ENCODE measurements around the gene RFXAP.

The RFXAP gene

DNA sequence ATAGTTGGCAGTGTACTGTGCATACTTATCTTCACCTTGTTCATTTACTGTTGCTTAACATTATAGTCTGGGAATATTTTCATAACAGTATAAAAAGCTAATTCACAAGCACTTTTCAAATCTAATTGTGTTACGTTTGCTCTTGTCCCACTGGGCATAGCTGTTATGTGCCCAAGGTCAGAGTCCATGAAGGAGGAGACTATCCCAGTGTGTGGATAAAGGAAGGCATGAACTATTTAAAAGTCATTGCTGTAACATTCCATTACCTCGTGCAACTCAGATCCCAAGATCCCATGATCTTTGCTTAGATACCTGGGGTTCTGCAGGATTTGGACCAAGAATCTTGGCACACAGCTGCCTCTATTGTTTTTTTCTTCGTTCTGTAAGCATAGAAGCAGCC lies 35.1 kb upstream of the RFXAP start:
- TF ChIP-seq, protein P1, sequence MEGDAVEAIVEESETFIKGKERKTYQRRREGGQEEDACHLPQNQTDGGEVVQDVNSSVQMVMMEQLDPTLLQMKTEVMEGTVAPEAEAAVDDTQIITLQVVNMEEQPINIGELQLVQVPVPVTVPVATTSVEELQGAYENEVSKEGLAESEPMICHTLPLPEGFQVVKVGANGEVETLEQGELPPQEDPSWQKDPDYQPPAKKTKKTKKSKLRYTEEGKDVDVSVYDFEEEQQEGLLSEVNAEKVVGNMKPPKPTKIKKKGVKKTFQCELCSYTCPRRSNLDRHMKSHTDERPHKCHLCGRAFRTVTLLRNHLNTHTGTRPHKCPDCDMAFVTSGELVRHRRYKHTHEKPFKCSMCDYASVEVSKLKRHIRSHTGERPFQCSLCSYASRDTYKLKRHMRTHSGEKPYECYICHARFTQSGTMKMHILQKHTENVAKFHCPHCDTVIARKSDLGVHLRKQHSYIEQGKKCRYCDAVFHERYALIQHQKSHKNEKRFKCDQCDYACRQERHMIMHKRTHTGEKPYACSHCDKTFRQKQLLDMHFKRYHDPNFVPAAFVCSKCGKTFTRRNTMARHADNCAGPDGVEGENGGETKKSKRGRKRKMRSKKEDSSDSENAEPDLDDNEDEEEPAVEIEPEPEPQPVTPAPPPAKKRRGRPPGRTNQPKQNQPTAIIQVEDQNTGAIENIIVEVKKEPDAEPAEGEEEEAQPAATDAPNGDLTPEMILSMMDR (IDR thresholded peaks at IDR 0.05): no peak

DNA sequence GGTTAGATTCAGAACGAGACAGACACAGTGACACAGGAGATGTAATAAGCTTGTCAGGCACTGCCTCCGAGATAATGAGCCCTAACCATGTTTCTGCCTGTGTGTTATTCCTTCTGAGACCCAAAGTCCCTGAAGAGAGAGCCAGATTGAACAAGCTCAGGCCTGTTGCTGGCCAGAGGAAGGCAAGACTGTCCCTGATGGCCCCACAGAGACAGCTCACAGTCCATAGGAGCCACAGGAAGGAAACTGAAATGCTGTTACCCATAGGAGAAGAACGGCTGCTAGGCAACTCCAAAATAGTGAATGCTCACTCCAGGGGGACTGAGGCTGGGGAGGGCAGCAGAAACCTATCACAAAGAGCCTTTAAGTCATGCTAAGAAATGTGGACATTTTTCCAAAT lies 31.8 kb upstream of the RFXAP start:
- TF ChIP-seq, protein P1 (IDR thresholded peaks at IDR 0.05): no peak

DNA sequence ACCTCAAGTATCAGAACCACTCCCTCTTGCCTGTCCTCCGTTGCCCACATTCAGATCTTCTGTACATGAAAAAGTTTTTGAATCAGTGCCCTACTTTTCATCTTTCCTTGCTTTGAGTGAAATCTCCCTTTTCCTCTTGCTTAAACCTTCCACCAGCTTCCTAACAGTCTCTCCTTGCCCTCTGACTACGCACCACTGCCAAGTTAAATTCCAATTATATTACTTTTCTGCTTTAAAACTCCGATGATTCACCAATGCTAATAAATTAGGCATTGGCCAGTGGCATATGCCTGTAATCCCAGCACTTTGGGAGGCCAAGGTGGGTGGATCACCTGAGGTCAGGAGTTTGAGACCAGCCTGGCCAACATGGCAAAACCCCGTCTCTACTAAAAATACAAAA lies 30.7 kb upstream of the RFXAP start:
- TF ChIP-seq, protein P1 (IDR thresholded peaks at IDR 0.05): no peak

DNA sequence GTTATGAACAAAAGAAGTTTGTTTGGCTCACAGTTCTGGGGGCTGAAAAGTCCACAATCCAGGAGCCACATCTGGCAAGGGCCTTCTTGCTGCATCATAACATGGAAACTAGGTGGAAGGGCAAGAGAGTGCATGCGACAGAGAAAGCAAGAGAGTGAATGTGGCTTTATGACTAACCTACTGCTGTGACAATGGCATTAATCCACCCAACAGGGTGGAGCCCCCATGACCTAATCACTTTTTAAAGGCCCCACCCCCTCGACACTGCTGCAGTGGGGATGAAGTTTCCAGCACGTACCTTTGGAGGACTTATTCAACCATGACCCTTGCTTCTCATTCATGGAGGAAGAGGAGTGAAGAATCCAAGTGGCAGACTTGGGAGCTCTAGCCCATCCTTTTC lies 30.0 kb upstream of the RFXAP start:
- TF ChIP-seq, protein P1 (IDR thresholded peaks at IDR 0.05): no peak

DNA sequence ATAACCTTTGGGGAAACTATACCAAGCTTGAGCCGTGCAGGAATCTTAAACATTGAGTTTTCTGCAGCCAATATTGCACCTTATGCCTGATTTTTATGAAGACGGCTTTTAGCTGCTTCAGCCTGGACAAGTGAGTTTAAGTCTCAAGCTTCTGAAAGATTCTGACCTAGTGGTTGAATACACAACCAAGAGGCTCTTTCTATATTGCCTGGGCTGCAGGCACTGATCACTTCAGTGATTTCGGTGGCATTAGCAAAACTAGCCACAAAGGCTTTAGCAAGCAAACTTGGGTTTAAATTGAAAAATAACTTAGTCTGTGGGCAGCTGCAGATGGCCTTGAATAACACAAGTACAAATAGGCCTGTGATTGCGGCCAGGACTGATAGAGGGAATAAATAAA lies 29.3 kb upstream of the RFXAP start:
- TF ChIP-seq, protein P1 (IDR thresholded peaks at IDR 0.05): no peak

DNA sequence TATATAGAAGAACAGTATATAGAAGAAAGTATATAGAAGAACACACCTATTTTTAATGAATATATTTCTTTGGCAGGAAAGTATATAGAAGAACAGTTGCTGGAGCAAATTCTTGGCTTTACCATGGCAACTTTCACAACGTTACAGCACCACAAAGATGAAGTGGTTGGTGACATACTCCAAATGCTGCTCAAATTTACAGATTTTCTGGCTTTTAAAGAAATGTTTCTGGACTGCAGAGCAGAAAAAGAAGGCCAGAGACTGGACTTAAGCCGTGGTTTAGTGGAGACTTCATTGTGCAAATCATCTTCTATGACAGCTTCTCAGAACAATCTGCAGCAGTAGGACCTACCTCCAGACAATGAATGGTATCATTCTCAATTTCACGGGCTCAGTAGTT lies 24.3 kb upstream of the RFXAP start:
- TF ChIP-seq, protein P1 (IDR thresholded peaks at IDR 0.05): no peak

DNA sequence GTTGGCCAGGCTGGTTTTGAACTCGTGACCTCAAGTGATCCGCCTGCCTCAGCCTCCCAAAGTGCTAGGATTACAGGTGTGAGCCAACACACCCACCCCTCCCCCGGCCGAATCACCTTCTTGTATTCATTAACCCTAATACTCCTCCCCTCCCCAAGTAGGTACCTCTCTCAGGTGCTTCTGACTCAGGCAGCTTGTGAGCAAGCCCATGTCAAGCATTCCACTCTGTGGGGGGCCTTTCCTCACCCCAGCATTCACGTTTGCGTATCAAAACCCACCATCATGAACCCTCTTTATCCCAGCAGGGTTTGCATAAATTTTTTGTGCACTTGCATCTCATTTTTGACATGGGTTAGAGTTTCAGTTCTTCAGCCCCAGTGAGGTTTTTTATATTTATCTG lies 23.6 kb upstream of the RFXAP start:
- TF ChIP-seq, protein P1 (IDR thresholded peaks at IDR 0.05): no peak

DNA sequence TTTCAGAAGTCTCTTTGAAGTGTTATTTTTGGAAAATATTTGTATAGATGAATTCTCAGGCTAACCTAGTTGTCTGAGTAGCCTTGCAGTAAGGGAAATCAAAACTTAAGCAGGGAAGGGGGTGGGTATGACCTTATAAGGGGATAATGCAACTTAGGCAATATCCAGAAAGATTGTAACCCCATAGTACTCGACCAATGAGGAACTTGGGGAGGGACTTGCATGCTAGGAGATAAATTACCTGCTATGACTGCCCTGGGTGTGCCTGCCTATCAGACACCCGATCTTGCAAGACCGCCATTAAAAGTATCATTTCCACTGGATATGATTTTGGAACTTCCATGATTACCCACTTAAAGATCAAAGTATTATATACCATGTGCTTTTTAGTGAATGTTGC lies 23.0 kb upstream of the RFXAP start:
- TF ChIP-seq, protein P1 (IDR thresholded peaks at IDR 0.05): no peak

Data from LNCAP (cell line).